Hippocampal formation (tissue), 2 donors: ENCODE measurements around the gene CELSR3.
A peak's percentile ranks its signal among the peaks of the same experiment; 100 is the strongest.

Experiments
- DNase-seq, 2 donors: peaks; one replicate each; lab custom pipeline; 2025; lab: John Stamatoyannopoulos, UW

CELSR3 gene

GRCh38 chr3:48685603-48686511 is 23.2 kb upstream of the CELSR3 start, which contains the start of gene NCKIPSD:
Gene NCKIPSD, minus strand, starts transcription at chr3:48685915. Its CDS starts 108 bp downstream, at chr3:48685807.
- peak; percentile 71 to 74 for DNase-seq

- no peak for DNase-seq
These were observed 22.6 kb upstream of the CELSR3 start for GRCh38 chr3:48685293-48685602.

DNA sequence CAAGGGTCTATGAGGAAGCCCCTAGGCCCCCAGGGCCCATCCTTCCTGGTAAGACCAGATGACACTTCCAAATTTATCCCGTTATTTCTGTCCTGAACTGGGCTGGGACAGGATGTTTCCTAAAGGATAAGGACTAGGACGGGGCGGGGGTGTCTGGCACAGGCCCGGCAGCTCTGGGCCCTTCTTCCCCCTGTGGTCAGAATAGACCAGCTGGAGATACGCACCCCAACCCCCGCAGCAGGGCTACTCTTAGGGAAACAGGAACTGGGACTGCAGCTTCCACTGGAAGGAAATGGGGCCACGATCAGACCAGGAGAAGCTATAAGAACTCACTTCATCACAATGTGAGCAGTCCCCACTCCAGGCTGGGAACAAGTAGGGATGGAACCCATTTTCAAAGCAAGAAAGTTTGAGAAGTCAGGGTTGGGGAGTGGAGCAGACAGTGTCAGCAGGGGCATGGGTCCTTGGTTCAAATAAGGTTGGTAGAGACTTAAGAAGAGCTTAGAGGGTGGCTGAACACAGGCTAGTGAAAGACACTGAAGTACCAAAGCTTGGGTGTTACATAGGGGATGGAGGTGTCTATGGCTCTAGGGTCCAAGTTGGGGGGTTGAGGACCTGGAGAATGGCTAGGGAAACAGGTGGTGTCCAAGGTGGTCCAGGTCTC is 21.9 kb upstream of the CELSR3 start:
- no peak for DNase-seq

- DNase-seq = no peak
These were observed 21.3 kb upstream of the CELSR3 start for GRCh38 chr3:48684054-48684349.

GRCh38 chr3:48682786-48683185 is 20.1 kb upstream of the CELSR3 start:
- DNase-seq = no peak

- no peak for DNase-seq
These were observed 19.4 kb upstream of the CELSR3 start for GRCh38 chr3:48681974-48682610.

DNA sequence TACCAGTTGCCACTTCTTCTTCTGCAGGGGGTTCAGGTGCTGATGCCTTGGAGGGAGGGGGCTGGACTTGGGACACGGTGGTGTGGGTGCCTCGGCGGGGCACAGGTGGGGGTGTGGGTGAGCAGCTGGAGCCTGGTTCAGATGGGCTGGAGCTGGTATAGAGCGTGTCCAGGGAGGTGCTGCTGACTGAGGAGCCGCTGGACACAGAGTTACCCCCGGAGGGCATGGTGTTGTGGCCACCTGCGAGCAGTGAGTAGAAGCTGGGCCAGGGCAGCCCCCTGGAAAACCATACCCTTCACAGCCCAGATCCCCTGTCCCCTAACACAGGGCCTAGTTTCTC is 18.8 kb upstream of the CELSR3 start:
- DNase-seq = no peak

- DNase-seq = no peak
These were observed 18.3 kb upstream of the CELSR3 start for GRCh38 chr3:48680811-48681540.

- no peak for DNase-seq
These were observed 17.0 kb upstream of the CELSR3 start for GRCh38 chr3:48679411-48680391.

GRCh38 chr3:48678566-48679380 is 16.1 kb upstream of the CELSR3 start:
- no peak for DNase-seq

DNA sequence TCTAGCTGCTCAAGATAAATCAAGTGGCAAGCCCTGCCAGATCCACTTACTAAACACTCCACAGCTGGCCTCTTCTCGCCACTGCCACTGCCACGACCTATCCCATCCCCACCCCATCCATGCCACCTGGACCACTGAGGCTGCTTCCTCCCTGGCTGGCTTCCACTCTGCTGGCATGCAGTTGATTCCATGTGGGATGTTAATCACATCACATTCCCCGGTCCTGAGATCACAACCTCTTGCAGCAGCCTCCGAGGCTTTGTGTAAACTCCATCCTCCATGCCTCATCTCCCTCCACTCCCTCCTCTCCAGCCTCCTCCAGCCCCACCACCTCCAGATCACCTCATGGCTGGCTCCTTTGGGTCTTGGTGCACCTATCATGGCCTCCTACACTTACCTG is 15.4 kb upstream of the CELSR3 start:
- no peak for DNase-seq

DNA sequence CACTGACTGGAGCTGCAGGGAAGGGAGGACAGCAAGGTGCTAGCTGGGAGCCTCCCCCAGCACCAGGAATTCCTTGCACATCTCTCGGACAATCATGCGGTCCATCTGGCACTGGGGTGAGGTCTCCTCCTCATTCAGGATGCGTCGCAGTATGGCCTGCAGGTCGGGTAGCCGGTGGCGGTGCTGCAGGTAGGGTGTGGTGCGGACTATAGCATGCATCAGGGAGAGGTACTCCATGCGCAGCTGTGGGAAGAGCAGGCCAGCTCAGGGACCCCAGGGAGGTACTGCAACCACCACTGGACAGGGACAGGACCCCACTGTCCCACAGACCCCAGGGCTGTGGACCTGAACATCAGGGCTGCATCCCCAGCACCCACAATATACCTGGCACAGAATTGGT is 11.8 kb upstream of the CELSR3 start:
- DNase-seq = no peak

GRCh38 chr3:48672522-48672921 is 9.8 kb upstream of the CELSR3 start:
- DNase-seq = no peak

GRCh38 chr3:48664929-48665328 is 2.2 kb upstream of the CELSR3 start:
- DNase-seq = no peak

DNA sequence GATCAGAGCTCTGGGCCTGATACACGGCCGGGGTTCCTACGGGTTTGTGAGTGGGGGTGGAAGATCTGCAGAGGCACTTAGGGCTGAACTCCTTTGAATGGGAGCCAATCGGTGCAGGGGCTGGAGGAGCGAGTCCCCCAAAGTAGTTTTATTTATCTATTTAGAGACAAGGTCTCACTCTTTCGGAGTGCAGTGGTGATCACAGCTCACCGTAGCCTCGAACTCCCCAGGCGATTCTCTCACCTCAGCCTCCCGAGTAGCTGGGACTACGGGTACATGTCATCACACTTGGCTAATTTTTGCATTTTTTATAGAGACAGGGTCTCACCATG is 1.6 kb upstream of the CELSR3 start:
- DNase-seq = no peak

DNA sequence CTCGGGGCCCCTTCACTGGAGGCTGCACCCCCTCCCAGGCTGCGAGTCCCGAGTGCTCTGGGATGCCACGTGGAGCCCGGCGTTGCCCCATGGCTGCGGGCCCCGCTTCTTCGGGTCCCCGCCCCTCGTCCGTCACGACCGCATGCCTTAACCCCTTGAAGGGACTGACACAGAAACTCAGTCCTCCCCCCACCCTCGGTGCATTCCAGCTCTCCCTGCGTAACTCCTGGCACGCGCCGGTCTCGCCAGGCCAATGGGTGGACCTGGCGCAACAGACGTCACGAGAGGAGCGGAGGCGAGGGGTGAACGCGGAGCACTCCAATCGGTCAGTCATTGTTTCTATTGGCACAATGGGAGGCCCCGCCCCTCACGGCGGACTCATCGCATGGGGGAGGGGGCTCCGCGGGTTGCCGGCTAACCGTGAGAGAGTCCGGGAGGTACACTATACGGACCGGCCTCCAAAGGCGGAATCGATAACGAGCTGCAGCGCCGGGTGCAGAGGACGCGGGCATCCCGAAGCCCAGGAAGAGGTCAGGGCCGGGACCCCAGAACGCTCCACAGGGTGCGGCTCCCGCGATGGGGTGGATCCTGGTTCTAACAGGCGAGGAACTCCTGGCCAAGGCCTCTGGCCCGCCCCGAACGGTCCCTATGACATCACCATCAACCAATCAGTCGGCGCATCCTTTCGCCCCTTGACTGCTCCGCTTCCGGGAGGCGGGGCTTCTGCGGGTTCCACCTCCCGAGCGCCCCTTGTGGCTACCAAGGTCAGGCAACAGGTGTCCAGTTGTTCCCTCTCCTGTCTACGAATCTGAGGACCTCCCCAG is 1.0 kb upstream of the CELSR3 start:
- peak; percentile 92 for DNase-seq

DNA sequence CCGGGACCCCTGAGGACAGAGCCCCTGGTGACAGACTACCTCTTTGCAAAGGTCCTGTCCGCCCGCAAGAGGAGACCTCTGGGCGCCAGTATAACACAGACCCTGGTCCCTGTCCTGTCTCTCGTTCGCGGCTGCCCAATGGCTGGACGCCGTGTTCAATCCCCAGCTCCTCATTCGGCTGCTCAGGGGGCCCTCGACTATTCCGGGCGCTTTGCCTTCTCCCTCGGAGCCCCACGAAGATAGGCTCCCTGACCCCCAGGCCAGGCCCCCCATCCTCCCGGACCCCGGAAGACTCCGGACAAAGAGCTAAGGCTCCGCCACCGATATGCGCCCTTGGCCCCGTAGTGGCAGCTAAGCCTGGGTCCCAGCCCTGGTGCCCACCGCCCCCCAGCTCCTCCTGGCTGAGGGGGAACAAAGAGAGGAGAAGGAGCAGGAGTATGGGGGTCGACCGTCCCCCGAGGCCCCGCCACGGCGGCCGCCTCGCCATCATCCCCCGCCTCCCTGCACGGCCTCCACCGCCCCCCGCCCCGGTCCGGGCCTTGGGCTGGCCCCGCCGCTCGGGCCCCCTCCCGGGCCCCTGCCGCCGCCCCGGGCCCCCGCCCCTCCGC is 437 bp downstream of the CELSR3 start:
- DNase-seq = no peak

GRCh38 chr3:48661501-48662144 is 1.1 kb downstream of the CELSR3 start:
- DNase-seq = peak in 1 of 2 donors; percentile 61
